ENCODE data around the gene ERF. TPM values are rescaled to one million over a fixed set of nuclear protein-coding genes. Genes with fewer than 3 reads are reported as not detected.

Gene ERF
- total and polyA plus RNA-seq, 2 donors (not counting 3 experiments of a cell fraction or from before 2014, with no cell fraction given) = 102 to 117 TPM

- FAIRE-seq (no peak), DNase-seq (ENCODE audit: low read depth, low spot score) (no peak)
- Histone ChIP-seq H3K9me1 (replicated peaks; ENCODE audit: control insufficient read depth, extremely low read depth, insufficient read depth, low read length) (no peaks in the 10 kb centered on the region), H3K9me3 (replicated peaks; ENCODE audit: control insufficient read depth, insufficient read depth, low read length) (no peaks in the 10 kb centered on the region), H3K9ac (replicated peaks; ENCODE audit: extremely low read depth, insufficient read depth, low read length) (no peak overlapping the region), H3K4me1 (ENCODE audit: control insufficient read depth, extremely low read depth, insufficient read depth, low read length) (peaks cover 21% of the 10 kb centered on the region), H3K36me3 (ENCODE audit: control insufficient read depth in 2 of 2, extremely low read depth in 1 of 2, insufficient read depth in 2 of 2, low read length in 2 of 2) (peaks cover 0 to 24% of the 10 kb centered on the region in 2 experiments), H2AFZ (ENCODE audit: low read depth, low read length) (no peak overlapping the region), H3K4me2 (ENCODE audit: insufficient read depth, low read length) (no peak overlapping the region), H3K4me3 (replicated peaks in 1 of 3; ENCODE audit: insufficient read depth in 1 of 3, low read depth in 1 of 3, low read length in 3 of 3) (no peak overlapping the region), H3K27me3 (ENCODE audit: control insufficient read depth in 2 of 2, insufficient read depth in 2 of 2, low read length in 2 of 2) (no peaks in the 10 kb centered on the region), H3K79me2 (ENCODE audit: control insufficient read depth, insufficient read depth, low read length) (peaks cover 32% of the 10 kb centered on the region), H4K20me1 (replicated peaks; ENCODE audit: control insufficient read depth, extremely low read depth, insufficient read depth, low read length) (no peaks in the 10 kb centered on the region), H3K27ac (ENCODE audit: insufficient read depth, low read depth, low read length) (no peak overlapping the region)
- TF ChIP-seq FOS (IDR thresholded peaks at IDR 0.05; ENCODE audit: borderline replicate concordance, insufficient read depth, low read length) (no peak), POLR2A (IDR thresholded peaks at IDR 0.05; ENCODE audit: low read depth, low read length) (no peak), JUN (IDR thresholded peaks at IDR 0.05; ENCODE audit: borderline replicate concordance, insufficient read depth, insufficient read length, low read depth) (no peak)
- BruUV-seq (replicated peaks) = no TSS peak
- intact Hi-C loops (cut with micrococcal nuclease) (no loop called here), dilution Hi-C loops (cut with MboI; ENCODE audit: extremely low pct_ligation_motif_present, low sequenced_read_pairs) (no loop called here)
- POLR2A ChIA-PET = no interaction called here
- CTCF ChIA-PET = interaction anchor here (1.2 kb wide), 1 partner anchor 131 kb away, joined by 3 read pairs; no protein-coding TSS in a partner anchor
Observed at GRCh38 chr19:42239544-42240220, 15.2 kb downstream of the ERF start.

GRCh38 chr19:42235181-42235580 lies 19.7 kb downstream of the ERF start:
- H3K9me1 ChIP-seq (replicated peaks; ENCODE audit: control insufficient read depth, extremely low read depth, insufficient read depth, low read length) = no peaks in the 10 kb centered on the region
- no peak overlapping the region for H3K4me2 ChIP-seq (ENCODE audit: insufficient read depth, low read length)
- H3K9ac ChIP-seq (replicated peaks; ENCODE audit: extremely low read depth, insufficient read depth, low read length) = no peak overlapping the region
- H3K36me3 ChIP-seq (ENCODE audit: control insufficient read depth in 2 of 2, extremely low read depth in 1 of 2, insufficient read depth in 2 of 2, low read length in 2 of 2) = peaks cover 9 to 51% of the 10 kb centered on the region in 2 experiments
- FAIRE-seq = no peak
- H3K27ac ChIP-seq (ENCODE audit: insufficient read depth, low read depth, low read length) = no peak overlapping the region
- dilution Hi-C loops (cut with MboI; ENCODE audit: extremely low pct_ligation_motif_present, low sequenced_read_pairs) (no loop called here), intact Hi-C loops (cut with micrococcal nuclease) (no loop called here)
- no peak for DNase-seq (ENCODE audit: low read depth, low spot score)
- POLR2A ChIA-PET = no interaction called here
- no peak for TF ChIP-seq MAX (IDR thresholded peaks at IDR 0.05; ENCODE audit: insufficient read depth, insufficient read length)
- no peak for TF ChIP-seq JUN (IDR thresholded peaks at IDR 0.05; ENCODE audit: borderline replicate concordance, insufficient read depth, insufficient read length, low read depth)
- TF ChIP-seq POLR2A (IDR thresholded peaks at IDR 0.05; ENCODE audit: low read depth, low read length) = no peak
- TF ChIP-seq EZH2 (IDR thresholded peaks at IDR 0.05; ENCODE audit: borderline replicate concordance, low read depth, low read length, severe bottlenecking) = no peak
- no peak for TF ChIP-seq FOS (IDR thresholded peaks at IDR 0.05; ENCODE audit: borderline replicate concordance, insufficient read depth, low read length)
- no peak for TF ChIP-seq POLR2AphosphoS5 (IDR thresholded peaks at IDR 0.05; ENCODE audit: insufficient read depth, low read depth, low read length)
- TF ChIP-seq CTCF (IDR thresholded peaks at IDR 0.05; ENCODE audit: extremely low read depth in 1 of 2, insufficient read depth in 1 of 2, low read depth in 1 of 2, low read length in 2 of 2) = no peak
- TF ChIP-seq GATA2 (IDR thresholded peaks at IDR 0.05; ENCODE audit: insufficient read depth, insufficient read length, low read depth, low read length) = no peak
- no peak for TF ChIP-seq MYC (IDR thresholded peaks at IDR 0.05; ENCODE audit: low read depth, low read length)
- no peaks in the 10 kb centered on the region for H3K9me3 ChIP-seq (replicated peaks; ENCODE audit: control insufficient read depth, insufficient read depth, low read length)
- no peak overlapping the region for H3K4me3 ChIP-seq (replicated peaks in 1 of 3; ENCODE audit: insufficient read depth in 1 of 3, low read depth in 1 of 3, low read length in 3 of 3)
- H4K20me1 ChIP-seq (replicated peaks; ENCODE audit: control insufficient read depth, extremely low read depth, insufficient read depth, low read length) = no peaks in the 10 kb centered on the region
- peaks cover 14% of the 10 kb centered on the region for H3K79me2 ChIP-seq (ENCODE audit: control insufficient read depth, insufficient read depth, low read length)
- no peak overlapping the region for H2AFZ ChIP-seq (ENCODE audit: low read depth, low read length)
- no peaks in the 10 kb centered on the region for H3K4me1 ChIP-seq (ENCODE audit: control insufficient read depth, extremely low read depth, insufficient read depth, low read length)
- CTCF ChIA-PET = interaction anchor here (1.2 kb wide), 1 partner anchor 127 kb away, joined by 4 read pairs; no protein-coding TSS in a partner anchor
- H3K27me3 ChIP-seq (ENCODE audit: control insufficient read depth in 2 of 2, insufficient read depth in 2 of 2, low read length in 2 of 2) = no peaks in the 10 kb centered on the region
- BruUV-seq (replicated peaks) = no TSS peak
